ENCODE results near the gene NPEPPS. TPM values are rescaled to one million over a fixed set of nuclear protein-coding genes. Genes with fewer than 3 reads are reported as not detected.

The NPEPPS gene
- total RNA-seq, 2 experiments from 2014 or later: 99.0 to 108 TPM

- ChIA-PET CTCF (interaction anchor here (0.9 to 8.2 kb wide), 2 partner anchors 11 to 21 kb away, joined by 3 to 92 read pairs; no protein-coding TSS in a partner anchor), POLR2A (interaction anchor here (1.2 to 24.4 kb wide), 2 partner anchors 16 to 65 kb away, joined by 3 to 583 read pairs; no protein-coding TSS in a partner anchor)
- intact Hi-C loops (cut with micrococcal nuclease): no loop called here
- peaks cover 63% of the 10 kb centered on the region for H3K4me1 Mint-ChIP-seq (ENCODE audit: low read depth)
- H3K27me3 Mint-ChIP-seq: no peaks in the 10 kb centered on the region
- no peak for ATAC-seq
- H3K9me3 Mint-ChIP-seq: no peaks in the 10 kb centered on the region
- H3K36me3 Mint-ChIP-seq (ENCODE audit: low read depth): peaks cover 71% of the 10 kb centered on the region
- DNase-seq: no peak
- peak overlapping the region; percentile 58 for H3K27ac Mint-ChIP-seq
- TF ChIP-seq CTCF (IDR thresholded peaks at IDR 0.05): no peak
- H3K4me3 Mint-ChIP-seq: peak overlapping the region; percentile 59
Measured at GRCh38 chr17:47653442-47653841, 122.5 kb downstream of the NPEPPS start.

- no peak for TF ChIP-seq CTCF (IDR thresholded peaks at IDR 0.05)
- Mint-ChIP-seq H3K9me3 (no peaks in the 10 kb centered on the region), H3K36me3 (ENCODE audit: low read depth) (peaks cover 79% of the 10 kb centered on the region), H3K4me1 (ENCODE audit: low read depth) (peaks cover 67% of the 10 kb centered on the region), H3K4me3 (peak overlapping the region; percentile 14), H3K27me3 (no peaks in the 10 kb centered on the region), H3K27ac (peak overlapping the region; percentile 79)
- DNase-seq (no peak), ATAC-seq (no peak)
- ChIA-PET POLR2A (interaction anchor here (0.5 to 24.4 kb wide), 4 partner anchors 15 to 61 kb away, joined by 3 to 583 read pairs (median 3); no protein-coding TSS in a partner anchor), CTCF (interaction anchor here (8.2 kb wide), 1 partner anchor 9 kb away, joined by 92 read pairs; no protein-coding TSS in a partner anchor)
- intact Hi-C loops (cut with micrococcal nuclease): no loop called here
Measured at GRCh38 chr17:47654991-47655390, 124.1 kb downstream of the NPEPPS start.

- H3K4me1 Mint-ChIP-seq (ENCODE audit: low read depth): peaks cover 49% of the 10 kb centered on the region
- CTCF ChIA-PET: interaction anchor here (1.0 to 1.2 kb wide), 3 partner anchors 71 to 141 kb away, joined by 3 read pairs; no protein-coding TSS in a partner anchor
Measured at GRCh38 chr17:47660064-47660492, 129.2 kb downstream of the NPEPPS start.

GRCh38 chr17:47663912-47664623 lies 133.2 kb downstream of the NPEPPS start:
- Mint-ChIP-seq H3K4me1 (ENCODE audit: low read depth) (peaks cover 23% of the 10 kb centered on the region), H3K27me3 (no peaks in the 10 kb centered on the region), H3K36me3 (ENCODE audit: low read depth) (peaks cover 68% of the 10 kb centered on the region), H3K27ac (peak overlapping the region; percentile 83), H3K9me3 (no peaks in the 10 kb centered on the region), H3K4me3 (no peak overlapping the region)
- ChIA-PET CTCF (interaction anchor here (0.6 to 6.2 kb wide), 30 partner anchors 10 to 140 kb away, joined by 3 to 92 read pairs (median 4); partner anchors contain the start of genes KPNB1 and TBX21), POLR2A (interaction anchor here (0.6 to 26.8 kb wide), 13 partner anchors 6 to 126 kb away, joined by 3 to 583 read pairs (median 4); partner anchors contain the start of gene KPNB1)
- peak; percentile 89 for TF ChIP-seq CTCF (IDR thresholded peaks at IDR 0.05)
- ATAC-seq: peak; percentile 77
- peak; percentile 76 for DNase-seq
- intact Hi-C loops (cut with micrococcal nuclease): no loop called here

More at GRCh38 chr17:47660064-47660492, 129.2 kb downstream of the NPEPPS start:
- TF ChIP-seq CTCF (IDR thresholded peaks at IDR 0.05): peak; percentile 25
- Mint-ChIP-seq H3K27me3 (no peaks in the 10 kb centered on the region), H3K4me3 (peak overlapping the region; percentile 60), H3K27ac (peak overlapping the region; percentile 79), H3K9me3 (no peaks in the 10 kb centered on the region), H3K36me3 (ENCODE audit: low read depth) (peaks cover 75% of the 10 kb centered on the region)
- DNase-seq (no peak), ATAC-seq (peak; percentile 74)
- POLR2A ChIA-PET: interaction anchor here (0.6 to 26.8 kb wide), 4 partner anchors 5 to 119 kb away, joined by 3 to 583 read pairs (median 293); partner anchors contain the start of genes KPNB1 and TBKBP1
- intact Hi-C loops (cut with micrococcal nuclease): no loop called here
